NCI-H2196 treated with DMSO at 0.1 percent for 48 hours (cell line): ENCODE results near the gene SYMPK.

Experiments
- DNase-seq: peaks from one replicate; lab custom pipeline; 2025; ENCODE audit not compliant: unreplicated experiment; lab: John Stamatoyannopoulos, UW

SYMPK gene

GRCh38 chr19:45782820-45783785 is 79.8 kb downstream of the SYMPK start:
- no peak for DNase-seq

GRCh38 chr19:45782162-45782691 is 80.7 kb downstream of the SYMPK start, which contains the start of gene DMPK:
Gene DMPK (minus strand): TSS chr19:45782490. CDS start chr19:45782352, 138 bp downstream.
- no peak for DNase-seq

- peak; percentile 68 for DNase-seq
Measured at GRCh38 chr19:45781214-45782161, 81.5 kb downstream of the SYMPK start.

- no peak for DNase-seq
Measured at GRCh38 chr19:45780448-45781213, 82.3 kb downstream of the SYMPK start.

GRCh38 chr19:45780146-45780447 is 82.8 kb downstream of the SYMPK start:
- no peak for DNase-seq

GRCh38 chr19:45779231-45780145 is 83.5 kb downstream of the SYMPK start:
- DNase-seq, result peak; percentile 75

- no peak for DNase-seq
Measured at GRCh38 chr19:45778010-45778661, 84.8 kb downstream of the SYMPK start.

- no peak for DNase-seq
Measured at GRCh38 chr19:45777395-45777961, 85.5 kb downstream of the SYMPK start.

GRCh38 chr19:45774765-45775164 is 88.2 kb downstream of the SYMPK start:
- DNase-seq, result no peak

- no peak for DNase-seq
Measured at GRCh38 chr19:45773384-45773783, 89.6 kb downstream of the SYMPK start.

GRCh38 chr19:45772912-45773311 is 90.0 kb downstream of the SYMPK start:
- DNase-seq, result no peak

- DNase-seq, result no peak
Measured at GRCh38 chr19:45772130-45772840, 90.7 kb downstream of the SYMPK start.

- no peak for DNase-seq
Measured at GRCh38 chr19:45771311-45771933, 91.5 kb downstream of the SYMPK start.

- peak; percentile 96 for DNase-seq
Measured at GRCh38 chr19:45770192-45771101, 92.5 kb downstream of the SYMPK start.

- no peak for DNase-seq
Measured at GRCh38 chr19:45769821-45770191, 93.1 kb downstream of the SYMPK start.

GRCh38 chr19:45768984-45769782 is 93.8 kb downstream of the SYMPK start, which contains the start of gene SIX5:
Gene SIX5 (minus strand): TSS chr19:45769252. CDS start chr19:45768844, 408 bp downstream.
- DNase-seq, result peak; percentile 90
